Right atrium auricular region (tissue), 2 donors: ENCODE data around the gene ADPRHL1. TPM values are rescaled to one million over a fixed set of nuclear protein-coding genes. Genes with fewer than 3 reads are reported as not detected.

ENCODE experiments used
- DNase-seq: peaks from one replicate; pipeline ENCODE4 v3.0.0-alpha.2; 2019; ENCODE audit warnings: low spot score
- H3K27ac ChIP-seq, 2 donors: fragments of 200-600 bp; sonication (generic); 1 replicate in 1 of 2; 2 replicates in 1 of 2; pipeline ENCODE4 v1.5.1; 2016 to 2019
- H3K27me3 ChIP-seq, 2 donors: fragments of 200-600 bp; sonication (generic); one replicate each; pipeline versions ENCODE4 v1.5.1 to v1.6.0; 2017 to 2019
- H3K36me3 ChIP-seq: fragments of 200-600 bp; sonication (generic); one replicate; pipeline ENCODE4 v1.5.1; 2016
- H3K4me1 ChIP-seq, 2 donors: fragments of 200-600 bp; sonication (generic); one replicate each; pipeline versions ENCODE4 v1.5.1 to v1.6.0; 2017 to 2019
- H3K4me3 ChIP-seq, 2 donors: fragments of 200-600 bp; sonication (generic); 1 replicate in 1 of 2; 2 replicates in 1 of 2; pipeline ENCODE4 v1.5.1; 2017 to 2019; ENCODE audit warnings: mild to moderate bottlenecking in 1 of 2, moderate library complexity in 1 of 2
- H3K9me3 ChIP-seq, 2 donors: fragments of 200-600 bp; sonication (generic); one replicate each; pipeline ENCODE4 v1.5.1; 2019
- total RNA-seq, 2 donors: library from RNA; depleted of rRNA; stranded (reverse); fragments of >200 nt; gene quantifications; one replicate each; pipeline ENCODE4 v1.1.0, GENCODE V29; 2016
- TF ChIP-seq, protein P1 (sequence below), 2 donors: fragments of 200-600 bp; sonication (generic); IDR thresholded peaks; one replicate each; pipeline ENCODE4 v1.5.1; 2019; ENCODE audit warnings: antibody characterized with exemption in 2 of 2

Gene ADPRHL1
- total RNA-seq, 2 donors from 2014 or later, result 222 to 329 TPM

- Histone ChIP-seq H3K27me3 (no peaks in the 10 kb centered on the region), H3K4me1 (peaks cover 0 to 63% of the 10 kb centered on the region in 2 donors), H3K4me3 (no peak overlapping the region), H3K9me3 (no peaks in the 10 kb centered on the region), H3K27ac (peak overlapping the region; percentile 94 to 97), H3K36me3 (no peaks in the 10 kb centered on the region)
- DNase-seq, result no peak
- TF ChIP-seq, protein P1, sequence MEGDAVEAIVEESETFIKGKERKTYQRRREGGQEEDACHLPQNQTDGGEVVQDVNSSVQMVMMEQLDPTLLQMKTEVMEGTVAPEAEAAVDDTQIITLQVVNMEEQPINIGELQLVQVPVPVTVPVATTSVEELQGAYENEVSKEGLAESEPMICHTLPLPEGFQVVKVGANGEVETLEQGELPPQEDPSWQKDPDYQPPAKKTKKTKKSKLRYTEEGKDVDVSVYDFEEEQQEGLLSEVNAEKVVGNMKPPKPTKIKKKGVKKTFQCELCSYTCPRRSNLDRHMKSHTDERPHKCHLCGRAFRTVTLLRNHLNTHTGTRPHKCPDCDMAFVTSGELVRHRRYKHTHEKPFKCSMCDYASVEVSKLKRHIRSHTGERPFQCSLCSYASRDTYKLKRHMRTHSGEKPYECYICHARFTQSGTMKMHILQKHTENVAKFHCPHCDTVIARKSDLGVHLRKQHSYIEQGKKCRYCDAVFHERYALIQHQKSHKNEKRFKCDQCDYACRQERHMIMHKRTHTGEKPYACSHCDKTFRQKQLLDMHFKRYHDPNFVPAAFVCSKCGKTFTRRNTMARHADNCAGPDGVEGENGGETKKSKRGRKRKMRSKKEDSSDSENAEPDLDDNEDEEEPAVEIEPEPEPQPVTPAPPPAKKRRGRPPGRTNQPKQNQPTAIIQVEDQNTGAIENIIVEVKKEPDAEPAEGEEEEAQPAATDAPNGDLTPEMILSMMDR (IDR thresholded peaks at IDR 0.05), result no peak
These were observed 44.7 kb downstream of the ADPRHL1 start for GRCh38 chr13:113408562-113408961.

DNA sequence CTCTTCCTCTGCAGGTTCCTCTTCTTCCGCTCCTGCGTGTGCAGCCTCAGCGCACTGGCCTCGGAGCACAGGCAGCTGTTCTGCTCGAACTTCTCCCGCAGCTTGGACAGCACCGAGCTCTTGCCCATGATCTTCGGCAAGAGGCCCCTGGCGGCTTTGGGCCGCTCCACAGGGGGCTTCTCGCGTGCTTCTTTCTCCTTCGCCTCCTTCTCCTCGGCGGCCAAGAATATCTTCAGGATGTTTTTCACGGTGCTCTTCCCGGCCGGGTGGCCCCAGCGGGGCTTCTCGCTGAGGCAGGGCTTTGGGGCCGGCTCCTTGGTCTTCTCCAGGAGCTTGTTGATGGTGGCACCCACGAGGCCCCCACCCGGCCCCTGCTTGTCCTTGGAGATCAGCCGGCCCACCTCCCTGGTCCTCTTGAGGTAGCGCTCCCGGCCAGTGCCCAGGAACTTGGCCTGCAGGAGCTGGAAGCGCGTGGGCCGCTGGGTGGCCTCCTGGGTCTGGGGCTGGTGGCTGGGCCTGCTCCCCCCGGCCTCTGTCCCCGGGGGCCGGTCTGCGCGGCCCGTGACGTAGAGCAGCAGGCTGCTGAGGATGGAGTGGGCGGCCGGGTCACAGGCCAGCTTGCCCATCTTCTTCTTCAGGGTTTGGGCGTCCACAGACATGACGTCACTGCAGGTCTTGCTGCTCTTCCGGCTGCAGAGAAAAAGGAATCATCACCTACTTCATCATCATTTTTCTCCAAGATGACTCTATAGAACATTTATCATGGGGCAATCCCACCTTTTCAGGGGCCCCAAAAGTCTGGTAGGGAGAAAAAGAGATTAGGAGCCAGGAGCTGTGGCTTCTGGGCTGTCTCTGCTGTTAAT lies 45.5 kb downstream of the ADPRHL1 start:
- DNase-seq, result no peak
- Histone ChIP-seq H3K4me1 (peaks cover 0 to 65% of the 10 kb centered on the region in 2 donors), H3K27ac (peak overlapping the region; percentile 94 to 97)

DNA sequence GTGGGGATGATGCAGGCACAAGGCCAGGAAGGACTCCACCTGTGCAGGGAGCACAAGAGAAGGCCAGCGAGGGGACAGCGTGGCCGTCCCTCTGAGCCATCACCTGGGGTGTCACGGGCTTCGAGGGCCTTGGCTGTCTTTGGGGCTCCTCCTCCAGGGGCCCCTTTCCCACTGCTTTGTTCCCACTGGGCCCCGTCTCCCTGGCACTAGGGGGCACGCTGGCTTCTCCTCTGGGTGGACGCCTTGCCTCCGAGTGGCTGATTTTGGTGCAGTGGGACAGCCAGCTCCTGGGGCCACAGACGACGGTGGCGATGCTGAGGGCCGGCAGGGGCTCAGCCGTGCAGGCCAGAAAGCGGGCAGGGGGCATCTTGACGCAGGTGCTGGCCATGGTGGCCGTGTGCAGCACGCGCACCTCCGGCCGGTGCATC lies 46.2 kb downstream of the ADPRHL1 start:
- Histone ChIP-seq H3K9me3 (no peaks in the 10 kb centered on the region), H3K27me3 (no peaks in the 10 kb centered on the region), H3K4me1 (peaks cover 0 to 69% of the 10 kb centered on the region in 2 donors), H3K27ac (peak overlapping the region; percentile 94 to 99), H3K36me3 (no peaks in the 10 kb centered on the region), H3K4me3 (no peak overlapping the region)
- no peak for DNase-seq
- TF ChIP-seq, protein P1 (IDR thresholded peaks at IDR 0.05), result no peak

More for the DNA sequence above, 45.5 kb downstream of the ADPRHL1 start:
- Histone ChIP-seq H3K27me3 (no peaks in the 10 kb centered on the region), H3K9me3 (no peaks in the 10 kb centered on the region), H3K36me3 (no peaks in the 10 kb centered on the region), H3K4me3 (no peak overlapping the region)
- TF ChIP-seq, protein P1 (IDR thresholded peaks at IDR 0.05), result no peak

DNA sequence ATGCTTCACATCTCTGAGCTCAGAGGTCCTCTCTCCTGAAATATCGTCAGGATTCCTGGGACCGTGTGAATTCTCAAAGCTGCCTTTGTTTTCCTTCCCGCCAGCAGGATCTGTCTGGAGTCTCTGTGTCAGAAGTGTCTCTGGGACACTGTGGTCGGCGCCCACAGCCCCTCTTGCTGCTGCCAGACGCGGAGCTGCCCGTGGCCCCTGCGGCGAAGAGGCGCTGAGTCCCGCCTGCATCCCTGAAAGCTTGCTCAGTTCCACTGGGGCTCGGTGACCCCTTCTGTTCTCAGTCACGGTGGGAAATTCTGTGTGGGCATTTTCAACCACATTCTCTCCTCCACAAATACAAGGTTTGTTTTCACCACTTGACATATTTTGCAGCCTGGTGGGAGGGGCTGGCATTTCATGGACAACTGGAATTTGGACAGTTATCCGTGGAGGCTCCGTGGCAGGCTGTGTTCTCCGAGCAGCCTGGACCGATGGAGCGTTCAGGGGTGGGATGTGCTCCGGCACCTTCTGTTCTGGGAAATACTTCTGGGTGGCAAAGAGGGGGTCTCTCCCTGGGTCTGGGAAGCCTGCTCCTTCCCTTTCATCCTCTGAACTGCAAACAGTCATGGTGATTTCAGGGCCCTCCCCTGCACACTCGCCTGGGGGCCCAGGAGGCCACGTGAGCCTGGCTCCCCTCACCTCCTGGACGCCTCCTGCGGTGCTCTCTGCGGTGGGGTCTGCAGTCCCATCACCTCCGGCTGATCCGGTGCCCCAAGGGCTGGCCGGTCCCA lies 46.8 kb downstream of the ADPRHL1 start:
- Histone ChIP-seq H3K4me1 (peaks cover 0 to 66% of the 10 kb centered on the region in 2 donors), H3K9me3 (no peaks in the 10 kb centered on the region), H3K36me3 (no peaks in the 10 kb centered on the region), H3K27ac (peak overlapping the region; percentile 94 to 99), H3K4me3 (no peak overlapping the region), H3K27me3 (no peaks in the 10 kb centered on the region)
- DNase-seq, result no peak
- TF ChIP-seq, protein P1 (IDR thresholded peaks at IDR 0.05), result no peak

DNA sequence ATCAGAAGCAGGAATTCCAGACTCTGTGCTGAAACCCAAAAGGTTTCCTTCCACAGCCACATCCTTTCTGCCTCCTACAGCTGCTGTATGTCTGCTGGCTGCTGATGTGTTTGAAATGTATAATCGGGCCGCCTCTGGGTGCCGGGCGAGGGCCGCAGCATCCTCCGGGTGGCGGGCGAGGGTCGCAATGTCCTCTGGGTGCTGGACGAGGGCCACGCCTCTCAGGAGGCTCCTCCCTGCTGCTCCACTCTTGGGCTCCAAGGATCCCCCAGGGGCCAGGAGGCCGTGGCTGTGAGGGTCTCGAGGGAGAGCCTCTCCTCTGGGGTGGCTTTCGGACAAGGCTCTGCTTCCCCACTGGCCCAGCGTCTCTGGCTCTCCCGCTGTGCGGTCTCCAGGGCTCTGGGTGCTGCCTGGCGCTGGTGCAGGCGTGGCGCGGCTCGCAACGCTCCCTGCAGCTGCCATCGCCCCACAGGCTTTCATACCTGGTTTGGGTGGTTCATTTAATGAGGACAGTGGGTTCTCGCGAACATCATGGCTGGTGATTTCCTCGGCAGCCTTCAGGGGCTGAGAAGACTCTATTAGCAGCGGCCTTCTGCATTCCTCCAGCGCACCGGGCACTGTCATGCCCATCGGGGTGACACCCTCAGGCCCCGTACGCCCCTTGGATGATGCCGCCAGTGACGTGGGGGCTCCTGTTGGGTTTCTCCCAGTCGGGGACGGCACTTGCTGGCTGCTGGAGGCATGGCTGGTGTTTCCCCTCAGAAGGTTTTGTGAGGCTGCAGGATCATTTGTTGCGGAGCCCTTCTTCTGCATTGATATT lies 47.6 kb downstream of the ADPRHL1 start:
- TF ChIP-seq, protein P1 (IDR thresholded peaks at IDR 0.05), result no peak
- Histone ChIP-seq H3K27ac (peak overlapping the region; percentile 94 to 99), H3K4me1 (peaks cover 0 to 66% of the 10 kb centered on the region in 2 donors), H3K9me3 (no peaks in the 10 kb centered on the region), H3K27me3 (no peaks in the 10 kb centered on the region), H3K4me3 (no peak overlapping the region), H3K36me3 (no peaks in the 10 kb centered on the region)
- DNase-seq, result no peak
